Keratinocyte (primary cell): ENCODE results near the gene SPON1. TPM values are rescaled to one million over a fixed set of nuclear protein-coding genes. Genes with fewer than 3 reads are reported as not detected.
A peak's percentile ranks its signal among the peaks of the same experiment; 100 is the strongest.

Experiments
- DNase-seq: peaks from one replicate; pipeline ENCODE4 v3.0.0-alpha.2; 2011; ENCODE audit warnings: low read depth, missing footprints, low spot score
- FAIRE-seq: peaks from 2 replicates; lab custom pipeline; 2011; peaks lifted over from hg19 to GRCh38; lab: Jason Lieb, UNC
- H2AFZ ChIP-seq: 2 replicates; pipeline ENCODE4 v1.6.0; 2012; ENCODE audit warnings: low read length, control low read depth, inconsistent platforms; ENCODE audit not compliant: control insufficient read depth
- H3K27ac ChIP-seq: 2 replicates; pipeline ENCODE4 v1.5.1; 2011; ENCODE audit warnings: low read length; ENCODE audit not compliant: control insufficient read depth, insufficient read depth
- H3K27me3 ChIP-seq: 3 replicates; pipeline ENCODE4 v1.6.0; 2011; ENCODE audit warnings: low read length; ENCODE audit not compliant: control insufficient read depth, insufficient read depth; ENCODE audit errors: extremely low read depth
- H3K36me3 ChIP-seq, 2 experiments: 2 replicates in 1 of 2; 3 replicates in 1 of 2; pipeline ENCODE4 v1.5.1; 2011; ENCODE audit warnings: low read length in 2 of 2, mild to moderate bottlenecking in 1 of 2; ENCODE audit not compliant: control insufficient read depth in 2 of 2, insufficient read depth in 2 of 2; ENCODE audit errors: extremely low read depth in 1 of 2
- H3K4me1 ChIP-seq: 3 replicates; pipeline ENCODE4 v1.5.1; 2011; ENCODE audit warnings: low read length; ENCODE audit not compliant: control insufficient read depth, insufficient read depth; ENCODE audit errors: extremely low read depth
- H3K4me2 ChIP-seq: 3 replicates; pipeline ENCODE4 v1.6.0; 2011; ENCODE audit warnings: low read depth, low read length; ENCODE audit not compliant: control insufficient read depth, insufficient read depth; ENCODE audit errors: extremely low read depth
- H3K4me3 ChIP-seq, 3 experiments: fragments of 200-600 bp in 1 of 3; sonication (generic) in 1 of 3; 2 replicates in 2 of 3; 3 replicates in 1 of 3; pipeline ENCODE4 v1.5.1; 2011 to 2016; ENCODE audit warnings: low read length in 3 of 3, mild to moderate bottlenecking in 3 of 3, control low read depth in 2 of 3, inconsistent platforms in 1 of 3, low read depth in 1 of 3, mixed read lengths in 1 of 3, mixed run types in 1 of 3, moderate library complexity in 1 of 3; ENCODE audit not compliant: control insufficient read depth in 2 of 3, insufficient read depth in 2 of 3; ENCODE audit errors: extremely low read depth in 1 of 3
- H3K79me2 ChIP-seq: 2 replicates; pipeline ENCODE4 v1.6.0; 2012; ENCODE audit warnings: low read length; ENCODE audit not compliant: control insufficient read depth, insufficient read depth
- H3K9ac ChIP-seq: 3 replicates; pipeline ENCODE4 v1.6.0; 2011; ENCODE audit warnings: low read length; ENCODE audit not compliant: control insufficient read depth, insufficient read depth; ENCODE audit errors: extremely low read depth
- H3K9me1 ChIP-seq: 3 replicates; pipeline ENCODE4 v1.6.0; 2011; ENCODE audit warnings: low read length; ENCODE audit not compliant: control insufficient read depth, insufficient read depth; ENCODE audit errors: extremely low read depth
- H3K9me3 ChIP-seq: 2 replicates; pipeline ENCODE4 v1.5.1; 2012; ENCODE audit warnings: low read depth, low read length; ENCODE audit not compliant: control insufficient read depth
- H4K20me1 ChIP-seq: 3 replicates; pipeline ENCODE4 v1.6.0; 2011; ENCODE audit warnings: low read length; ENCODE audit not compliant: control insufficient read depth, insufficient read depth; ENCODE audit errors: extremely low read depth
- EZH2 ChIP-seq: IDR thresholded peaks from one replicate; pipeline ENCODE4 v1.6.1; 2012; ENCODE audit warnings: inconsistent platforms, mild to moderate bottlenecking, low read length, moderate library complexity
- dilution Hi-C: fragments of 300-500 bp; cut with MboI; formaldehyde crosslinking; loops from one replicate; pipeline ENCODE4 v1.7.0; 2020; ENCODE audit warnings: low sequenced_read_pairs; ENCODE audit not compliant: extremely low pct_ligation_motif_present
- polyA plus RNA-seq, 5 experiments: library from polyadenylated mRNA; depleted of rRNA in 3 of 5; stranded (reverse) in 3 of 5; stranded (forward) in 1 of 5; unstranded in 1 of 5; fragments of >200 nt; gene quantifications; 1 replicate in 1 of 5; 2 replicates in 3 of 5; 3 replicates in 1 of 5; pipeline versions ENCODE4 v1.2.1 to v1.2.3, GENCODE V29; 2011 to 2012; ENCODE audit warnings: missing spikeins in 2 of 5, low read depth in 1 of 5, low replicate concordance in 1 of 5
- TF ChIP-seq, protein P1 (sequence below), 3 experiments: IDR thresholded peaks in 1 of 3; conservative IDR thresholded peaks in 1 of 3; optimal IDR thresholded peaks in 1 of 3; 2 replicates in 2 of 3; 3 replicates in 1 of 3; pipeline versions ENCODE3 to v1.5.1; 2011; ENCODE audit warnings: low read length in 3 of 3, mild to moderate bottlenecking in 3 of 3, moderate library complexity in 2 of 3, control low read depth in 1 of 3, inconsistent platforms in 1 of 3; ENCODE audit not compliant: insufficient read depth in 2 of 3; ENCODE audit errors: extremely low read depth in 1 of 3

Gene SPON1
- polyA plus RNA-seq, 1 donor (not counting 4 experiments of a cell fraction or from before 2014, with no cell fraction given): not detected

DNA sequence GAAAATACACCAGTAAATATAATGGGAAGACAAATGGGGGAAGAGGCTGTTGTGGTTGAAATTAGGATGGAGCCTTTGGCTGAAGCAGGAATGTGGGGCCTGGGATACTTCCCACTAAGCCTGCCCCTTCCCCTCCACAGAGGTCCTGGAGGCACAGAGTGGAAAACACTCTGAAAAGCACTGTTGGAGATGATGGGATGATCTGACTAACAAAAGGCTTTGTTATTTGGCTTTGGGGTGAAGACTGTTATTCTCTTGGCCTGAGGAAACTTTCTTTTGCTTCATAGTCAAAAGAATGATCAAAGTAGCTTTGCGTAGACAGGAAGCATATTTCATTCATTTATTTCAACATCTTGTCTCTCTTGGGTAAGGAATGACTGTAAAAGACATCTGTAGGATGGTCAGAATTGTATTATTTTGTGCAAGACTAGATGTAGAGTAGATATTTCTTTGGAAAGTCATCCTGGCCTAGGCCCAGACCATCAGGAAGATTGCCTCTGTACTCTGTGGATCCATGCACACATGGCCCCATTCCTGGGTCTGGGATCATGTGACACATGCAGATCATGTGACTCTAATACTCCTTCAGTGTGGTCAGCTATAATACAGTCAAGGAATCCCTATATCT is 111.4 kb downstream of the SPON1 start:
- DNase-seq: no peak

DNA sequence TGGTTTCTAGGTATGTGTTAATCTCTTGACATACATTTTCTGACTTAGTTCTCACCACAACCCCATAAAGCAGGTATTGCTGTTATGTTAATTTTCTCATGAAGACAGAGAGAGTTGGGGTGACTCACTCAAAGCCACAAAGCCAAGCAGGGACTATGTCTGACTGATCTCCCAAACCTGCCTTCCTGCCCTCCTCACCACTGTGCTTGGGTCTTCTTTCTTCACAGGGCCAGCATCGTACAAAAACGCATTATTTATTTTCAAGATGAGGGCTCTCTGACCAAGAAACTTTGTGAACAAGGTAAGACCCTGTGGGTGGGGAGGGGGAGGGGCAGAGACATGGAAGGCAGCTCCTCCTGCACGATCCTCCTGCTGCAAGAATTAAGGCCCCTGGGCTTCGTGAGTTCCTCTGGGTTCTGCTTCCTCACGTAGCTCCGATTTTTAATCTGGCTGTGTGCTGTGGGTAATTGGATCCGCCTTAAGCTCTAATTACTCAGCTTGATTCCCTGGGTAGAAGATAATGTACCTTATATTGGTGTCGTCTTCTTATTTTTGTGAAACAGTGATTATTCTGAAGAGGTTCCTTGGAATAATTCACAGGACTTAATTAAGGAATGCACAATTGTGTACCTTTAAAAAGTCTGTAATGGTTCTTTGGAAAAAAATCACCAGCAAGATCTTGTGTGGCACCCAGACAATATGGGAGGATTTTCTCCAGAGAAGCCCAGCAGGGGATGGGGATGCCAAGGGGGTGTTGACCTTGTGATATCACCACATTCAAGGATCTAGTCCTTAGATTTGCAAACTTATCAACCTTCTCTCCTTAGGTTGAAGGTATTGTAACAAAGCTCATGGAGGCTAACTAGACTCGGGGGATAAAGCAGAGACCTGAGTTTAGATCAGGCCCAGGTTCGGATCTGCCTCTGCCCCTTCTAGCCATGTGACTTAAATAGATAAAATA is 112.9 kb downstream of the SPON1 start:
- Histone ChIP-seq H3K4me1 (no peaks in the 10 kb centered on the region), H3K27me3 (peaks cover 14% of the 10 kb centered on the region), H3K79me2 (no peaks in the 10 kb centered on the region), H4K20me1 (no peaks in the 10 kb centered on the region), H3K9ac (no peak overlapping the region), H3K36me3 (no peaks in the 10 kb centered on the region), H3K9me3 (no peaks in the 10 kb centered on the region), H3K4me2 (no peak overlapping the region), H3K4me3 (no peak overlapping the region), H3K9me1 (no peaks in the 10 kb centered on the region), H3K27ac (no peak overlapping the region), H2AFZ (no peak overlapping the region)
- FAIRE-seq: peak; percentile 65
- no peak for DNase-seq
- TF ChIP-seq EZH2: no peak
- TF ChIP-seq, protein P1, sequence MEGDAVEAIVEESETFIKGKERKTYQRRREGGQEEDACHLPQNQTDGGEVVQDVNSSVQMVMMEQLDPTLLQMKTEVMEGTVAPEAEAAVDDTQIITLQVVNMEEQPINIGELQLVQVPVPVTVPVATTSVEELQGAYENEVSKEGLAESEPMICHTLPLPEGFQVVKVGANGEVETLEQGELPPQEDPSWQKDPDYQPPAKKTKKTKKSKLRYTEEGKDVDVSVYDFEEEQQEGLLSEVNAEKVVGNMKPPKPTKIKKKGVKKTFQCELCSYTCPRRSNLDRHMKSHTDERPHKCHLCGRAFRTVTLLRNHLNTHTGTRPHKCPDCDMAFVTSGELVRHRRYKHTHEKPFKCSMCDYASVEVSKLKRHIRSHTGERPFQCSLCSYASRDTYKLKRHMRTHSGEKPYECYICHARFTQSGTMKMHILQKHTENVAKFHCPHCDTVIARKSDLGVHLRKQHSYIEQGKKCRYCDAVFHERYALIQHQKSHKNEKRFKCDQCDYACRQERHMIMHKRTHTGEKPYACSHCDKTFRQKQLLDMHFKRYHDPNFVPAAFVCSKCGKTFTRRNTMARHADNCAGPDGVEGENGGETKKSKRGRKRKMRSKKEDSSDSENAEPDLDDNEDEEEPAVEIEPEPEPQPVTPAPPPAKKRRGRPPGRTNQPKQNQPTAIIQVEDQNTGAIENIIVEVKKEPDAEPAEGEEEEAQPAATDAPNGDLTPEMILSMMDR (optimal IDR thresholded peaks at IDR 0.05 in 1 of 3, IDR thresholded peaks at IDR 0.05 in 1 of 3, conservative IDR thresholded peaks at IDR 0.05 in 1 of 3; ENCODE audit: extremely low read depth in 1 of 3, insufficient read depth in 2 of 3, low read length in 3 of 3): no peak
- dilution Hi-C loops: no loop called here

More for the DNA sequence above, 111.4 kb downstream of the SPON1 start:
- no peak overlapping the region for H3K9ac ChIP-seq
- H3K4me1 ChIP-seq: no peaks in the 10 kb centered on the region
- no peaks in the 10 kb centered on the region for H3K9me3 ChIP-seq
- no peaks in the 10 kb centered on the region for H4K20me1 ChIP-seq
- no peak overlapping the region for H3K4me3 ChIP-seq
- H3K9me1 ChIP-seq: no peaks in the 10 kb centered on the region
- H3K36me3 ChIP-seq: no peaks in the 10 kb centered on the region
- H3K79me2 ChIP-seq: no peaks in the 10 kb centered on the region
- TF ChIP-seq, protein P1 (optimal IDR thresholded peaks at IDR 0.05 in 1 of 3, IDR thresholded peaks at IDR 0.05 in 1 of 3, conservative IDR thresholded peaks at IDR 0.05 in 1 of 3; ENCODE audit: extremely low read depth in 1 of 3, insufficient read depth in 2 of 3, low read length in 3 of 3): no peak
- TF ChIP-seq EZH2: no peak
- dilution Hi-C loops: no loop called here
- H3K27ac ChIP-seq: no peak overlapping the region
- FAIRE-seq: no peak
- no peak overlapping the region for H3K4me2 ChIP-seq
- no peak overlapping the region for H2AFZ ChIP-seq
- H3K27me3 ChIP-seq: peaks cover 9% of the 10 kb centered on the region
